HCT116 (cell line): ENCODE measurements around the gene ANKRD18A. TPM values are rescaled to one million over a fixed set of nuclear protein-coding genes. Genes with fewer than 3 reads are reported as not detected.

Experiments
- ATAC-seq: fragments of 200-7000 bp; cut with Tn5 transposase; 2 replicates; pipeline ENCODE4 v1.9.1; 2020; ENCODE audit warnings: mild to moderate bottlenecking, moderate library complexity
- BruUV-seq: library from RNA; stranded (reverse); fragments of 400-500 nt; replicated peaks from 2 replicates; lab custom pipeline; 2021; lab: Mats Ljungman, UMichigan
- CTCF ChIA-PET: fragments of 300-600 bp; sonication (Branson Sonifier 250); formaldehyde crosslinking; loops from one replicate; lab custom pipeline; 2021; ENCODE audit warnings: antibody characterized with exemption; lab: Charles Lee
- POLR2A ChIA-PET: fragments of 300-600, 350-600 bp; sonication (Branson Sonifier 250); formaldehyde crosslinking; loops from one replicate; lab custom pipeline; 2021; ENCODE audit warnings: antibody characterized with exemption; lab: Charles Lee
- RAD21 ChIA-PET, 2 experiments: fragments of 300-600 bp; sonication (Branson Sonifier 250); formaldehyde crosslinking; loops; one replicate each; lab custom pipeline; 2023; ENCODE audit warnings: low total read pairs in 2 of 2; ENCODE audit not compliant: uncharacterized antibody in 2 of 2, unreplicated experiment in 2 of 2, low non-redundant PET in 1 of 2; lab: Charles Lee
- DNase-seq: peaks from one replicate; pipeline ENCODE4 v3.0.0-alpha.2; 2010; ENCODE audit warnings: low read depth, low spot score
- H2AFZ ChIP-seq: fragments of 200-600 bp; shearing (Covaris generic), sonication (generic); 2 replicates; pipeline ENCODE4 v1.6.1; 2017; ENCODE audit warnings: low read depth, mixed run types, mixed read lengths, antibody characterized with exemption, low read length; ENCODE audit not compliant: poor library complexity, severe bottlenecking
- H3K27ac ChIP-seq: 2 replicates; pipeline ENCODE4 v1.5.1; 2012; ENCODE audit warnings: low read depth, low read length
- H3K27me3 ChIP-seq: fragments of 200-600 bp; sonication (generic); 2 replicates; pipeline ENCODE4 v1.6.1; 2016; ENCODE audit warnings: mixed run types, low read length, mixed read lengths; ENCODE audit not compliant: insufficient read depth
- H3K36me3 ChIP-seq, 2 experiments: fragments of 200-500 bp in 1 of 2; fragments of 200-600 bp in 1 of 2; sonication (Bioruptor generic) in 1 of 2; sonication (generic) in 1 of 2; 2 replicates each; pipeline versions ENCODE4 v1.5.1 to v1.6.1; 2014 to 2016; ENCODE audit warnings: low read length in 2 of 2, inconsistent platforms in 1 of 2, mixed read lengths in 1 of 2, mixed run types in 1 of 2; ENCODE audit not compliant: insufficient read depth in 2 of 2, control insufficient read depth in 1 of 2
- H3K4me1 ChIP-seq, 2 experiments: fragments of 200-600 bp in 1 of 2; sonication (generic) in 1 of 2; 2 replicates each; pipeline versions ENCODE4 v1.5.1 to v1.6.1; 2012 to 2017; ENCODE audit warnings: low read length in 2 of 2, inconsistent platforms in 1 of 2, mild to moderate bottlenecking in 1 of 2, mixed read lengths in 1 of 2, mixed run types in 1 of 2, moderate library complexity in 1 of 2; ENCODE audit not compliant: insufficient read depth in 2 of 2, control insufficient read depth in 1 of 2
- H3K4me2 ChIP-seq: fragments of 200-600 bp; sonication (generic); 2 replicates; pipeline ENCODE4 v1.6.1; 2017; ENCODE audit warnings: mixed run types, low read length, mixed read lengths
- H3K4me3 ChIP-seq, 2 experiments: fragments of 200-600 bp in 1 of 2; sonication (generic) in 1 of 2; replicated peaks in 1 of 2; 2 replicates each; pipeline ENCODE4 v1.5.1; 2011 to 2016; ENCODE audit warnings: low read length in 2 of 2, control low read depth in 1 of 2, low read depth in 1 of 2, mild to moderate bottlenecking in 1 of 2, mixed read lengths in 1 of 2, mixed run types in 1 of 2
- H3K79me2 ChIP-seq: fragments of 200-600 bp; sonication (generic); 2 replicates; pipeline ENCODE4 v1.6.1; 2017; ENCODE audit warnings: mild to moderate bottlenecking, mixed run types, low read length, moderate library complexity, mixed read lengths; ENCODE audit not compliant: insufficient read depth
- H3K9ac ChIP-seq: fragments of 200-600 bp; sonication (generic); 2 replicates; pipeline ENCODE4 v1.6.1; 2016; ENCODE audit warnings: low read length, mixed read lengths
- H3K9me2 ChIP-seq: fragments of 200-600 bp; sonication (generic), shearing (Covaris generic); 2 replicates; pipeline ENCODE4 v1.6.1; 2017; ENCODE audit warnings: mixed run types, mild to moderate bottlenecking, moderate library complexity; ENCODE audit not compliant: insufficient read depth
- H3K9me3 ChIP-seq, 2 experiments: fragments of 200-500 bp in 1 of 2; fragments of 200-600 bp in 1 of 2; sonication (Bioruptor generic) in 1 of 2; sonication (generic) in 1 of 2; 2 replicates each; pipeline ENCODE4 v1.6.1; 2014 to 2017; ENCODE audit warnings: low read length in 2 of 2, mixed read lengths in 2 of 2, inconsistent platforms in 1 of 2, low read depth in 1 of 2, mild to moderate bottlenecking in 1 of 2, mixed run types in 1 of 2, moderate library complexity in 1 of 2; ENCODE audit not compliant: control insufficient read depth in 1 of 2, insufficient read depth in 1 of 2
- H4K20me1 ChIP-seq: fragments of 200-600 bp; sonication (generic), shearing (Covaris generic); 2 replicates; pipeline ENCODE4 v1.6.1; 2017; ENCODE audit warnings: mixed run types, mild to moderate bottlenecking, moderate library complexity; ENCODE audit not compliant: insufficient read depth
- ATF3 ChIP-seq: IDR thresholded peaks from 2 replicates; pipeline ENCODE4 v1.6.1; 2012
- CEBPB ChIP-seq: IDR thresholded peaks from 2 replicates; pipeline ENCODE4 v1.6.1; 2012; ENCODE audit warnings: low read depth
- CTCF ChIP-seq, 3 experiments: fragments of 200-600 bp in 1 of 3; sonication (generic) in 1 of 3; IDR thresholded peaks in 2 of 3; conservative IDR thresholded peaks in 1 of 3; 2 replicates each; pipeline ENCODE4 v1.5.1; 2012 to 2017; ENCODE audit warnings: low read depth in 2 of 3, low read length in 2 of 3, antibody characterized with exemption in 1 of 3, borderline replicate concordance in 1 of 3, control low read depth in 1 of 3, mild to moderate bottlenecking in 1 of 3, mixed read lengths in 1 of 3, mixed run types in 1 of 3, moderate library complexity in 1 of 3; ENCODE audit not compliant: insufficient read depth in 1 of 3
- ELF1 ChIP-seq: IDR thresholded peaks from 2 replicates; pipeline ENCODE4 v1.6.1; 2012; ENCODE audit warnings: low read depth, borderline replicate concordance
- FOSL1 ChIP-seq: IDR thresholded peaks from 2 replicates; pipeline ENCODE4 v1.6.1; 2012; ENCODE audit warnings: low read depth
- JUND ChIP-seq: IDR thresholded peaks from 2 replicates; pipeline ENCODE4 v1.6.1; 2012
- POLR2AphosphoS5 ChIP-seq: IDR thresholded peaks from 2 replicates; pipeline ENCODE4 v1.6.1; 2011; ENCODE audit warnings: mild to moderate bottlenecking, low read depth, low read length, moderate library complexity
- RAD21 ChIP-seq: IDR thresholded peaks from 2 replicates; pipeline ENCODE4 v1.6.1; 2012; ENCODE audit warnings: low read depth, mild to moderate bottlenecking
- SIN3A ChIP-seq: IDR thresholded peaks from 2 replicates; pipeline ENCODE4 v1.6.1; 2012; ENCODE audit warnings: low read depth
- TCF7L2 ChIP-seq: IDR thresholded peaks from 2 replicates; pipeline ENCODE4 v1.7.0; 2011; ENCODE audit warnings: borderline replicate concordance, inconsistent platforms; ENCODE audit not compliant: insufficient read depth, insufficient read length; ENCODE audit errors: extremely low read depth
- ZBTB33 ChIP-seq: IDR thresholded peaks from 2 replicates; pipeline ENCODE4 v1.6.1; 2011; ENCODE audit warnings: mild to moderate bottlenecking, low read length, moderate library complexity; ENCODE audit not compliant: insufficient replicate concordance; ENCODE audit errors: extremely low read depth
- ZNF274 ChIP-seq: fragments of 200-500 bp; sonication (Bioruptor generic); IDR thresholded peaks from 2 replicates; pipeline ENCODE4 v1.6.1; 2014; ENCODE audit warnings: mild to moderate bottlenecking, low read depth, low read length, inconsistent platforms
- intact Hi-C: fragments of 100-400 bp; cut with micrococcal nuclease; formaldehyde crosslinking; loops from 2 replicates; pipeline ENCODE4 v1.10.0; 2022
- total RNA-seq: library from RNA; stranded (reverse); gene quantifications from one replicate; pipeline ENCODE4 v1.2.1, GENCODE V29; 2021; ENCODE audit not compliant: unreplicated experiment

ANKRD18A gene
- total RNA-seq, 1 experiment from 2014 or later, result 24.2 TPM

- no peak overlapping the region for H3K4me2 ChIP-seq
- no peak overlapping the region for H3K4me3 ChIP-seq
- no peaks in the 10 kb centered on the region for H4K20me1 ChIP-seq
- intact Hi-C loops, result no loop called here
- no peaks in the 10 kb centered on the region for H3K9me3 ChIP-seq
- no peaks in the 10 kb centered on the region for H3K27me3 ChIP-seq
- POLR2A ChIA-PET, result no interaction called here
- H2AFZ ChIP-seq, result no peak overlapping the region
- no peak overlapping the region for H3K27ac ChIP-seq
- H3K79me2 ChIP-seq, result no peaks in the 10 kb centered on the region
- TF ChIP-seq CTCF (IDR thresholded peaks at IDR 0.05 in 2 of 3, conservative IDR thresholded peaks at IDR 0.05 in 1 of 3; ENCODE audit: borderline replicate concordance in 1 of 3, insufficient read depth in 1 of 3, low read depth in 2 of 3, low read length in 2 of 3) (no peak), CEBPB (no peak), POLR2AphosphoS5 (no peak), SIN3A (no peak), RAD21 (no peak), JUND (no peak), ZBTB33 (no peak), TCF7L2 (no peak), ELF1 (no peak), FOSL1 (no peak), ZNF274 (no peak), ATF3 (no peak)
- H3K9me2 ChIP-seq, result no peaks in the 10 kb centered on the region
- CTCF ChIA-PET, result no interaction called here
- DNase-seq (no peak), ATAC-seq (no peak)
- H3K9ac ChIP-seq, result no peak overlapping the region
- RAD21 ChIA-PET, result no interaction called here
- no TSS peak for BruUV-seq
- H3K36me3 ChIP-seq, result no peaks in the 10 kb centered on the region
- H3K4me1 ChIP-seq, result no peaks in the 10 kb centered on the region
Observed at GRCh38 chr9:38629511-38629910, 9.1 kb upstream of the ANKRD18A start.
